Measurements from ENCODE around the gene CA9.

DNA sequence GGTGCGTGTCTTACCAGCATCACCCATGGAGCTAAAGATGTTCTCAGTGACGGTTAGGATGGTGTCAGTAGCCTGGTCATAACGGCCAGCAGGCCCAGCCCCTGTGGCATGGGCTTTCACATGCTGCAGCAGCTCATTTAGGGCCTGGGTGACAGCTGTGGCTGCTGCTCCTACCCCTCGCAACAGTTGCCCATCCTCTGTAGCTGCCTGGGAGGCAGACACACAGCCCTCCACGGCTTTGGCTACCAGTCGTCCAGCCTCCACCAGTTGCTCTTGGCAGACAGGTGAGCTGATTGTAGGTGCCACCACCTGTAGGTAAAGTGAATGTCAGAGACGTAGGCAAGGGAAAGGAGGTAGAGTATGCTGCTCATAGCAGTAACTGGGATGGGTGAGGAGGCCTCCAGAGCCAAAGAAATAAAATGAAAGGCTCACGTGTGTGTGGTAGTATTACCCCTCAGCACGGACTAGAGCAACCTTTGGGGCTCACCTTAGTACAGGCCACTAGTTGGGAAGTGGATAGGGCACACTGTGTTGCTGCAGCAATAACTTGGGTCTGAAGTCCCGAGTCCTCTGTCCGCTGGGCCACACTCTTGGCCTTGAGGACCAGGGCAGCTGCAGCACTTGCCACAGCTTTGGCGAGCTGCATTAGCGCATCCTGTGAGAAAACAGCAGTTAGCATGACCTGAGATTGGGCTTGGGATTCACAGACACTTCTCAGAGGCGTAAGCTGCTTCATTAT, 43.6 kb downstream of the CA9 start:
- no peak for TF ChIP-seq EZH2 (IDR thresholded peaks at IDR 0.05)
- no peak for TF ChIP-seq POLR2AphosphoS5 (IDR thresholded peaks at IDR 0.05; ENCODE audit: borderline replicate concordance, low read depth, low read length)
- TF ChIP-seq FOXP2 (optimal IDR thresholded peaks at IDR 0.05; ENCODE audit: control extremely low read depth, extremely low read length, insufficient read depth) = no peak
